Activated effector memory CD4-positive, alpha-beta T cell treated with Interleukin-2 at 50 U/mL for 16 hours (primary cell): Measurements from ENCODE around the gene NHSL2.
"Not testable (repeated sequence)": the region's sequence is repeated elsewhere in the genome, so short reads cannot be mapped to it uniquely, and the experiment has no call there.

Experiments used
- DNase-seq: peaks from one replicate; pipeline ENCODE4 v3.0.0-alpha.2; 2020

The NHSL2 gene

GRCh38 chrX:71927040-71927439 is 16.4 kb downstream of the NHSL2 start:
- no peak for DNase-seq

GRCh38 chrX:71928856-71929255 is 18.2 kb downstream of the NHSL2 start:
- DNase-seq = no peak

- DNase-seq = no peak
Observed at GRCh38 chrX:71930298-71930697, 19.7 kb downstream of the NHSL2 start.

GRCh38 chrX:71935476-71935875 is 24.8 kb downstream of the NHSL2 start:
- DNase-seq = no peak

GRCh38 chrX:71936632-71937031 is 26.0 kb downstream of the NHSL2 start:
- no peak for DNase-seq

GRCh38 chrX:71938371-71938770 is 27.7 kb downstream of the NHSL2 start:
- DNase-seq = no peak

- no peak for DNase-seq
Observed at GRCh38 chrX:71941145-71941544, 30.5 kb downstream of the NHSL2 start.

GRCh38 chrX:71941776-71942175 is 31.1 kb downstream of the NHSL2 start:
- no peak for DNase-seq

- no peak for DNase-seq
Observed at GRCh38 chrX:71944369-71944768, 33.7 kb downstream of the NHSL2 start.

GRCh38 chrX:71945237-71945805 is 34.7 kb downstream of the NHSL2 start:
- DNase-seq = no peak

GRCh38 chrX:71949363-71949762 is 38.7 kb downstream of the NHSL2 start:
- DNase-seq = no peak

- DNase-seq = no peak
Observed at GRCh38 chrX:71949844-71950445, 39.3 kb downstream of the NHSL2 start.

- no peak for DNase-seq
Observed at GRCh38 chrX:71953391-71953790, 42.7 kb downstream of the NHSL2 start.

- DNase-seq = no peak
Observed at GRCh38 chrX:71953946-71954345, 43.3 kb downstream of the NHSL2 start.

GRCh38 chrX:71954458-71954857 is 43.8 kb downstream of the NHSL2 start:
- no peak for DNase-seq

- no peak for DNase-seq
Observed at GRCh38 chrX:71955530-71956120, 45.0 kb downstream of the NHSL2 start.

GRCh38 chrX:71958281-71958675 is 47.6 kb downstream of the NHSL2 start:
- DNase-seq = no peak

- not testable (repeated sequence) for DNase-seq
Observed at GRCh38 chrX:71964184-71964583, 53.5 kb downstream of the NHSL2 start.

GRCh38 chrX:71974916-71975315 is 64.3 kb downstream of the NHSL2 start:
- DNase-seq = no peak

GRCh38 chrX:71976753-71977152 is 66.1 kb downstream of the NHSL2 start:
- no peak for DNase-seq

- no peak for DNase-seq
Observed at GRCh38 chrX:71978164-71978563, 67.5 kb downstream of the NHSL2 start.

- DNase-seq = no peak
Observed at GRCh38 chrX:71989768-71990426, 79.3 kb downstream of the NHSL2 start.

- DNase-seq = no peak
Observed at GRCh38 chrX:71990518-71990917, 79.9 kb downstream of the NHSL2 start.

- DNase-seq = no peak
Observed at GRCh38 chrX:71991164-71991563, 80.5 kb downstream of the NHSL2 start.
